Measurements from ENCODE around the gene PRADC1. TPM values are rescaled to one million over a fixed set of nuclear protein-coding genes. Genes with fewer than 3 reads are reported as not detected.

PRADC1 gene
- total and polyA plus RNA-seq, 2 donors (not counting 3 experiments of a cell fraction or from before 2014, with no cell fraction given): 19.6 to 32.7 TPM

DNA sequence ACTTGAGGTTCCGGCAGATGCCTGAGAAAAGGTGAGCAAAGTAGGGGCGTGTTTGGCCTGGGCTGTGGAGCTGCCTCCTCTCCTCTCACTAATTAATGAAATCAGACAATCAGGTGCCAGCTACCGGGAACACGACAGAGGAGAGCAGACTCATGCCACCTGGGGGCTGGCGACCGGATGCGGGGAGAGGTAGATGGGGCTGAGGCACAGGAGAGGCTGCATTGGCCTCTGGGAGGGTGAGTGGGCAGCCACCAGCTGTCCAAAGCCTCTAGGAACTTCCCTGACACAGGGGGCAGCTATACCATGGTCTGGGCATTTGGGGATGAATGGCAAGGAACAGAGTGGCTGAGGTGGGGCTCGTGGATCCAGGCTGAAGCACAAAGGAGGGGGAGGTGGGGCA lies 26.2 kb upstream of the PRADC1 start:
- FAIRE-seq (no peak), DNase-seq (ENCODE audit: low read depth, low spot score) (no peak)
- no peak overlapping the region for H3K4me3 ChIP-seq (replicated peaks in 1 of 3; ENCODE audit: insufficient read depth in 1 of 3, low read depth in 1 of 3, low read length in 3 of 3)
- H3K27me3 ChIP-seq (ENCODE audit: control insufficient read depth in 2 of 2, insufficient read depth in 2 of 2, low read length in 2 of 2): no peaks in the 10 kb centered on the region
- dilution Hi-C loops (cut with MboI; ENCODE audit: extremely low pct_ligation_motif_present, low sequenced_read_pairs) (no loop called here), intact Hi-C loops (cut with micrococcal nuclease) (no loop called here)
- no TSS peak for BruUV-seq (replicated peaks)
- H3K4me1 ChIP-seq (ENCODE audit: control insufficient read depth, extremely low read depth, insufficient read depth, low read length): no peaks in the 10 kb centered on the region
- no peaks in the 10 kb centered on the region for H3K9me1 ChIP-seq (replicated peaks; ENCODE audit: control insufficient read depth, extremely low read depth, insufficient read depth, low read length)
- no peak overlapping the region for H3K4me2 ChIP-seq (ENCODE audit: insufficient read depth, low read length)
- TF ChIP-seq, protein P1, sequence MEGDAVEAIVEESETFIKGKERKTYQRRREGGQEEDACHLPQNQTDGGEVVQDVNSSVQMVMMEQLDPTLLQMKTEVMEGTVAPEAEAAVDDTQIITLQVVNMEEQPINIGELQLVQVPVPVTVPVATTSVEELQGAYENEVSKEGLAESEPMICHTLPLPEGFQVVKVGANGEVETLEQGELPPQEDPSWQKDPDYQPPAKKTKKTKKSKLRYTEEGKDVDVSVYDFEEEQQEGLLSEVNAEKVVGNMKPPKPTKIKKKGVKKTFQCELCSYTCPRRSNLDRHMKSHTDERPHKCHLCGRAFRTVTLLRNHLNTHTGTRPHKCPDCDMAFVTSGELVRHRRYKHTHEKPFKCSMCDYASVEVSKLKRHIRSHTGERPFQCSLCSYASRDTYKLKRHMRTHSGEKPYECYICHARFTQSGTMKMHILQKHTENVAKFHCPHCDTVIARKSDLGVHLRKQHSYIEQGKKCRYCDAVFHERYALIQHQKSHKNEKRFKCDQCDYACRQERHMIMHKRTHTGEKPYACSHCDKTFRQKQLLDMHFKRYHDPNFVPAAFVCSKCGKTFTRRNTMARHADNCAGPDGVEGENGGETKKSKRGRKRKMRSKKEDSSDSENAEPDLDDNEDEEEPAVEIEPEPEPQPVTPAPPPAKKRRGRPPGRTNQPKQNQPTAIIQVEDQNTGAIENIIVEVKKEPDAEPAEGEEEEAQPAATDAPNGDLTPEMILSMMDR (IDR thresholded peaks at IDR 0.05; ENCODE audit: extremely low read depth in 1 of 2, insufficient read depth in 1 of 2, low read depth in 1 of 2, low read length in 2 of 2): no peak
- H3K9ac ChIP-seq (replicated peaks; ENCODE audit: extremely low read depth, insufficient read depth, low read length): no peak overlapping the region
- peaks cover 0 to 5% of the 10 kb centered on the region in 2 experiments for H3K36me3 ChIP-seq (ENCODE audit: control insufficient read depth in 2 of 2, extremely low read depth in 1 of 2, insufficient read depth in 2 of 2, low read length in 2 of 2)
- H3K27ac ChIP-seq (ENCODE audit: insufficient read depth, low read depth, low read length): no peak overlapping the region
- no peaks in the 10 kb centered on the region for H3K79me2 ChIP-seq (ENCODE audit: control insufficient read depth, insufficient read depth, low read length)
- no peaks in the 10 kb centered on the region for H3K9me3 ChIP-seq (replicated peaks; ENCODE audit: control insufficient read depth, insufficient read depth, low read length)
- ChIA-PET CTCF (interaction anchor here (1.1 to 1.9 kb wide), 6 partner anchors 8 to 366 kb away, joined by 3 to 5 read pairs (median 4); no protein-coding TSS in a partner anchor), POLR2A (no interaction called here)
- H4K20me1 ChIP-seq (replicated peaks; ENCODE audit: control insufficient read depth, extremely low read depth, insufficient read depth, low read length): no peaks in the 10 kb centered on the region
- no peak overlapping the region for H2AFZ ChIP-seq (ENCODE audit: low read depth, low read length)

DNA sequence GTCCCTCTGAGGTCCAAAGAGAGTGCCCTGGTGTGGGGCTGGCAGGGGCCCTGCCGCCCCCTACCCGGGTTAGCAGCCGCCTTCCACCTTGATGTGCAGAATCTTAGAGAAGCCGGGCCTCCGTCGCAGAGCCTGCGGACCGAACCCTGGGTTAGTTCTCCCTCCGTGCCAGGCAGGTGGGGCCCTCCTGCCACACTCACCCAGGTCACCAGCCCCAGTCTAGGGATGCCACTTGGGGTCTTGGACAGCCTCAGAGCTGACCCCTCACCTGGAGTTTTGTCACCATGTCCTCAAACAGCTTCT lies 25.8 kb upstream of the PRADC1 start:
- DNase-seq (ENCODE audit: low read depth, low spot score) (no peak), FAIRE-seq (no peak)
- CTCF ChIA-PET: interaction anchor here (1.1 to 1.9 kb wide), 4 partner anchors 8 to 366 kb away, joined by 3 to 5 read pairs (median 5); no protein-coding TSS in a partner anchor
- Histone ChIP-seq H3K9me3 (replicated peaks; ENCODE audit: control insufficient read depth, insufficient read depth, low read length) (no peaks in the 10 kb centered on the region), H3K27ac (ENCODE audit: insufficient read depth, low read depth, low read length) (no peak overlapping the region), H3K9me1 (replicated peaks; ENCODE audit: control insufficient read depth, extremely low read depth, insufficient read depth, low read length) (no peaks in the 10 kb centered on the region), H3K79me2 (ENCODE audit: control insufficient read depth, insufficient read depth, low read length) (no peaks in the 10 kb centered on the region), H2AFZ (ENCODE audit: low read depth, low read length) (no peak overlapping the region), H3K4me2 (ENCODE audit: insufficient read depth, low read length) (no peak overlapping the region), H3K36me3 (ENCODE audit: control insufficient read depth in 2 of 2, extremely low read depth in 1 of 2, insufficient read depth in 2 of 2, low read length in 2 of 2) (peaks cover 2 to 8% of the 10 kb centered on the region in 2 experiments), H3K4me3 (replicated peaks in 1 of 3; ENCODE audit: insufficient read depth in 1 of 3, low read depth in 1 of 3, low read length in 3 of 3) (no peak overlapping the region), H4K20me1 (replicated peaks; ENCODE audit: control insufficient read depth, extremely low read depth, insufficient read depth, low read length) (no peaks in the 10 kb centered on the region), H3K27me3 (ENCODE audit: control insufficient read depth in 2 of 2, insufficient read depth in 2 of 2, low read length in 2 of 2) (no peaks in the 10 kb centered on the region), H3K4me1 (ENCODE audit: control insufficient read depth, extremely low read depth, insufficient read depth, low read length) (no peaks in the 10 kb centered on the region), H3K9ac (replicated peaks; ENCODE audit: extremely low read depth, insufficient read depth, low read length) (no peak overlapping the region)
- POLR2A ChIA-PET: no interaction called here
- no TSS peak for BruUV-seq (replicated peaks)
- dilution Hi-C loops (cut with MboI; ENCODE audit: extremely low pct_ligation_motif_present, low sequenced_read_pairs): no loop called here
- TF ChIP-seq, protein P1 (IDR thresholded peaks at IDR 0.05; ENCODE audit: extremely low read depth in 1 of 2, insufficient read depth in 1 of 2, low read depth in 1 of 2, low read length in 2 of 2): no peak
- no peak for TF ChIP-seq POLR2A (IDR thresholded peaks at IDR 0.05; ENCODE audit: low read depth, low read length)
- TF ChIP-seq FOS (IDR thresholded peaks at IDR 0.05; ENCODE audit: borderline replicate concordance, insufficient read depth, low read length): no peak
- TF ChIP-seq EZH2 (IDR thresholded peaks at IDR 0.05; ENCODE audit: borderline replicate concordance, low read depth, low read length, severe bottlenecking): no peak
- TF ChIP-seq GATA2 (IDR thresholded peaks at IDR 0.05; ENCODE audit: insufficient read depth, insufficient read length, low read depth, low read length): no peak
- intact Hi-C loops (cut with micrococcal nuclease): no loop called here
